GM12892 (cell line): ENCODE data around the gene MAN1A1.

Experiments
- DNase-seq: peaks from one replicate; pipeline ENCODE4 v3.0.0; 2011; ENCODE audit not compliant: insufficient read length
- FAIRE-seq: peaks from 2 replicates; lab custom pipeline; 2011; peaks lifted over from hg19 to GRCh38; lab: Jason Lieb, UNC
- POLR2A ChIP-seq: IDR thresholded peaks from 2 replicates; pipeline ENCODE4 v1.6.1; 2011; ENCODE audit warnings: low read depth, low read length, control low read depth
- POLR2AphosphoS5 ChIP-seq: IDR thresholded peaks from 2 replicates; pipeline ENCODE4 v1.6.1; 2011; ENCODE audit warnings: low read depth, low read length, control low read depth
- TAF1 ChIP-seq: IDR thresholded peaks from 2 replicates; pipeline ENCODE4 v1.6.1; 2011; ENCODE audit warnings: low read depth, mild to moderate bottlenecking, control low read depth, low read length, borderline replicate concordance

MAN1A1 gene

DNA sequence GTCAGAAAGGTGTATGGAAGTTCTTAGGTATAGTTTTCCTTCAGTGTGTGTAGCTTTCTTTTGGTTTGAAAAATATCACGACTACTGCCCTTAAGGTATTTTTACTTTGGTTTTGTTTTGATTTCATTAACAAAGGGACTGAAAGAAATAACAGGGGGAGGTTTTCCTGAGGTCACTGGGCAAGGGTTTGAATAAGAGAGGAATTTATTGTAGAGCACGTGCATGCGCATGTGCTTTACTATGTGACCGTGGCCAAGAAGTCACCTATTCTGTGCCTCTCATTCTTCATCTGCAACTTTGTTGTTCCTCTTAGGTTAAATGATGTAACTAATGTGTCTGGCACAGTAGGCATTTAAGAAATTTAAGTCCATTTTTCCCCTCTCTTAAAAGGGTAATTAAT is 4.1 kb upstream of the MAN1A1 start:
- TF ChIP-seq POLR2AphosphoS5 (no peak), TAF1 (no peak), POLR2A (no peak)
- FAIRE-seq (no peak), DNase-seq (no peak)

GRCh38 chr6:119352001-119352400 is 2.4 kb upstream of the MAN1A1 start:
- no peak for TF ChIP-seq POLR2A
- no peak for TF ChIP-seq TAF1
- TF ChIP-seq POLR2AphosphoS5, result no peak
- FAIRE-seq, result no peak

DNA sequence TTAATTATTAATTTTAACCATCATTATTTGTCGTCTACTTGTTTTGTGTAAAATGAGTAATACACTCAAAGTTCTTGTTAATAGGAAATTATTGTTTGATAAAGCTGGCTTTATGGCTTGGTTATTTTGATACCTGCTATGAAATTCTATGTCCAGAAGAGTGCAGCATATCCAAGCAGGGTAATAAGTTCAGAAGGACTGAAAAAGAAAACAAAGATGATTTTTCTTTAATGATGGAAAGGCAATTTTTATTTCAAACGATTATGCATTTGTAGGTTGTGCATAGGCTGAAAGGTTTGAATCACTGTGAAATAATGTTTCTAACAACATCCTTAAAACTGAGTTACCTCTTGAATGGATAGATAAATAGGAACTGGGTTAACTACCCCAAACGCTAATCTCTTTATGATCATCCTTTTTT is 1.4 kb upstream of the MAN1A1 start:
- DNase-seq (no peak), FAIRE-seq (no peak)
- TF ChIP-seq POLR2A (no peak), POLR2AphosphoS5 (no peak), TAF1 (no peak)

More at GRCh38 chr6:119352001-119352400, 2.4 kb upstream of the MAN1A1 start:
- DNase-seq, result no peak

- FAIRE-seq (peak; percentile 88), DNase-seq (peak; percentile 15)
- TF ChIP-seq TAF1, result peak; percentile 52; the same call in 1 of the 2 replicates
- TF ChIP-seq POLR2AphosphoS5, result no peak; the same call in 1 of the 2 replicates
Measured at GRCh38 chr6:119350202-119350951, 816 bp upstream of the MAN1A1 start.

DNA sequence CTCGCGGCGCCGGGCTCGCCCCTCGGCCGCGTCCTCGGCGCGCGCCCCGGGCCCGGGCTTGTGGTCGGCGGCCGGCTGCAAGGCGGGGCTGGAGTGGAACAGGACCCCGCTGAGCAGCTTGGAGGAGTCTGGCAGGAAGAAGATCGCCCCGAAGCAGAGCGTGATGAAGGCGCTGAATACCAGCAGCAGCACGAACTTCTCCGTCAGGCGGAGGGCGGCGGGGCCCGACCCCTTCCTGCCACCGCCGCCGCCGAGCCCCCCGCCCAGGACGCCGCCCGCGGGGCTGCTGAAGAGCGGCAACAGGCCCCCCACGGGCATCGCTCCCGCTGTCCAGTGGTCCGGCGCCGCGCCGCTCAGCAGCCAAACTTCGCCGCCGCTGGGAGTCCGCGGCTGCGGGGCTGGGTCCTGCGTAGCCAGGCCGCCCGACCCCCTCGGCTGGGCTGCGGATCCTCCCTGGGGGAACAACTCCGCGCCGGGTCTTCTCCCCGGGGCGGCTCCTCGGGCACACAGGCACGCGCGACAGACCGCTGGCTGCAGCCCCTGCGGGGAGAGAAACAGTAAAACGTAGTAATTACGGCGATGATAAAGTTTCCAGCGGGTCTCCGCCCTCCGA is 707 bp downstream of the MAN1A1 start:
- DNase-seq, result peak; percentile 40
- no peak for FAIRE-seq
- no peak for TF ChIP-seq TAF1
- TF ChIP-seq POLR2AphosphoS5, result no peak
- TF ChIP-seq POLR2A, result no peak

DNA sequence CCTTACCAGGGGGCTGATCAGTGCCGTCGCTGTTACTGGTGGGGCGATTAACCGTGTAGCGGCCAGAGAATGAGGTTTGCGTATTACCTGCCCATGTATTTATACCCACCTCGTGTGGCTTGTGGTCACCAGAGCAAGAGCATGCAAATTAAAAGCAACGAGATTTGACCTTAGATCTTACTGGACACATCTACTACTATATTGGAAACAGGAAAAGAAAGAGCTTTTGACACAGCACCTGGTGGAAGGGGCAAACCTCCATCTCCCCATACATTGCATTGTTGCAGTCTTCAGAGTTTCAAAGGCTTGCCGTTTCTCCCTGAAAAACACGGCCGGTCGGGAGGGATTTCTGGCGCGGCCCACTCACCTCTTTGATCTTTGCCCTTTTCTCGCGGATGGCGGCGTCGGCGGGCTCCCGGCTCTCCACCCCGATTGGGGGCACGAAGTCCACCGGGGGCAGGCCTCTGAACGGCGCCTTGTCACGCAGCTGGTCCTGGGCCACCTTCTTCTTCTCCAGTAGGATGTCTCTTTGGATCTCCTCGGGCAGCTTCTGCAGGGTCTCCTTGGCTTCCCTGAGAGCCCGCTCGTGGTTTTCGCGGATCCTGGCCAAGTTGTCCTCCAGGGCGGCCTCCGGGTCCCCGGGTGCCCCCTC is 1.3 kb downstream of the MAN1A1 start:
- DNase-seq (peak; percentile 12), FAIRE-seq (no peak)
- TF ChIP-seq POLR2AphosphoS5, result 0 out of 2 replicates have a peak, but pooled peaks have one; percentile 36
- no peak for TF ChIP-seq TAF1

GRCh38 chr6:119347466-119348095 is 2.0 kb downstream of the MAN1A1 start:
- DNase-seq (peak; percentile 21), FAIRE-seq (peak; percentile 62)
- TF ChIP-seq POLR2A (no peak), POLR2AphosphoS5 (no peak), TAF1 (no peak)

- TF ChIP-seq TAF1 (no peak), POLR2AphosphoS5 (no peak), POLR2A (no peak)
- no peak for FAIRE-seq
- DNase-seq, result no peak
Measured at GRCh38 chr6:119346936-119347335, 2.6 kb downstream of the MAN1A1 start.

GRCh38 chr6:119346450-119346849 is 3.1 kb downstream of the MAN1A1 start:
- DNase-seq, result no peak
- no peak for FAIRE-seq
- TF ChIP-seq POLR2AphosphoS5, result no peak
- no peak for TF ChIP-seq POLR2A
- TF ChIP-seq TAF1, result no peak

GRCh38 chr6:119345114-119345513 is 4.4 kb downstream of the MAN1A1 start:
- no peak for FAIRE-seq
- no peak for DNase-seq
- TF ChIP-seq POLR2A (no peak), TAF1 (no peak), POLR2AphosphoS5 (no peak)

GRCh38 chr6:119344306-119344705 is 5.3 kb downstream of the MAN1A1 start:
- FAIRE-seq (no peak), DNase-seq (no peak)
- no peak for TF ChIP-seq POLR2AphosphoS5
- TF ChIP-seq POLR2A, result no peak
- no peak for TF ChIP-seq TAF1
